ENCODE data around the gene FBXL20.

Gene FBXL20

GRCh38 chr17:39246274-39246673 is 155.2 kb downstream of the FBXL20 start:
- Mint-ChIP-seq H3K9me3 (no peaks in the 10 kb centered on the region), H3K36me3 (ENCODE audit: low read depth) (peaks cover 4% of the 10 kb centered on the region), H3K27ac (no peak overlapping the region), H3K4me1 (peaks cover 5% of the 10 kb centered on the region), H3K27me3 (ENCODE audit: low read depth) (peaks cover 3% of the 10 kb centered on the region), H3K4me3 (no peak overlapping the region)
- TF ChIP-seq CTCF (IDR thresholded peaks at IDR 0.05; ENCODE audit: unreplicated experiment in 3 of 3) = no peak

GRCh38 chr17:39244600-39245570 is 156.5 kb downstream of the FBXL20 start:
- no peaks in the 10 kb centered on the region for H3K36me3 Mint-ChIP-seq (ENCODE audit: low read depth)
- TF ChIP-seq CTCF (IDR thresholded peaks at IDR 0.05; ENCODE audit: unreplicated experiment in 3 of 3) = peak; percentile 91 to 94 (median 94)
- H3K4me3 Mint-ChIP-seq = no peak overlapping the region
- H3K9me3 Mint-ChIP-seq = no peaks in the 10 kb centered on the region
- peak overlapping the region in 2 of 3 experiments; percentile 39 to 58 for H3K27ac Mint-ChIP-seq
- H3K27me3 Mint-ChIP-seq (ENCODE audit: low read depth) = peaks cover 6% of the 10 kb centered on the region
- H3K4me1 Mint-ChIP-seq = peaks cover 5% of the 10 kb centered on the region

- Mint-ChIP-seq H3K4me3 (no peak overlapping the region), H3K27ac (no peak overlapping the region), H3K4me1 (peaks cover 5% of the 10 kb centered on the region), H3K9me3 (no peaks in the 10 kb centered on the region), H3K36me3 (ENCODE audit: low read depth) (no peaks in the 10 kb centered on the region), H3K27me3 (ENCODE audit: low read depth) (peaks cover 12% of the 10 kb centered on the region)
- no peak for TF ChIP-seq CTCF (IDR thresholded peaks at IDR 0.05; ENCODE audit: unreplicated experiment in 3 of 3)
Measured at GRCh38 chr17:39244016-39244599, 157.3 kb downstream of the FBXL20 start.

- Mint-ChIP-seq H3K27me3 (ENCODE audit: low read depth) (peaks cover 16% of the 10 kb centered on the region), H3K27ac (no peak overlapping the region), H3K4me3 (no peak overlapping the region), H3K9me3 (no peaks in the 10 kb centered on the region), H3K36me3 (ENCODE audit: low read depth) (no peaks in the 10 kb centered on the region), H3K4me1 (peaks cover 5% of the 10 kb centered on the region)
- no peak for TF ChIP-seq CTCF (IDR thresholded peaks at IDR 0.05; ENCODE audit: unreplicated experiment in 3 of 3)
Measured at GRCh38 chr17:39243155-39243554, 158.3 kb downstream of the FBXL20 start.

- H3K9me3 Mint-ChIP-seq = no peaks in the 10 kb centered on the region
- peaks cover 9% of the 10 kb centered on the region for H3K4me1 Mint-ChIP-seq
- peaks cover 18% of the 10 kb centered on the region for H3K27me3 Mint-ChIP-seq (ENCODE audit: low read depth)
- TF ChIP-seq CTCF (IDR thresholded peaks at IDR 0.05; ENCODE audit: unreplicated experiment in 3 of 3) = no peak
- H3K27ac Mint-ChIP-seq = no peak overlapping the region
- H3K36me3 Mint-ChIP-seq (ENCODE audit: low read depth) = no peaks in the 10 kb centered on the region
- no peak overlapping the region for H3K4me3 Mint-ChIP-seq
Measured at GRCh38 chr17:39240631-39241030, 160.8 kb downstream of the FBXL20 start.
